ENCODE data around the gene DDX53.

GRCh38 chrX:23035493-23035892 is 35.7 kb downstream of the DDX53 start:
- no peak for TF ChIP-seq ELF4 (IDR thresholded peaks at IDR 0.05)
- TF ChIP-seq HDGF (IDR thresholded peaks at IDR 0.05; ENCODE audit: borderline replicate concordance), result no peak
- no peak for TF ChIP-seq PKNOX1 (IDR thresholded peaks at IDR 0.05)

Data from HEK293T (cell line).